ENCODE data around the gene RNF217.
"Not testable (repeated sequence)": the region's sequence is repeated elsewhere in the genome, so short reads cannot be mapped to it uniquely, and the experiment has no call there.

Gene RNF217

GRCh38 chr6:125019918-125020317, 57.7 kb downstream of the RNF217 start:
- peak; percentile 13 for DNase-seq

- DNase-seq: no peak
Observed at GRCh38 chr6:125020385-125020784, 58.1 kb downstream of the RNF217 start.

- no peak for DNase-seq
Observed at GRCh38 chr6:125022391-125022989, 60.3 kb downstream of the RNF217 start.

GRCh38 chr6:125025164-125025854, 63.1 kb downstream of the RNF217 start:
- DNase-seq: no peak

- DNase-seq: no peak
Observed at GRCh38 chr6:125027287-125027686, 65.0 kb downstream of the RNF217 start.

- no peak for DNase-seq
Observed at GRCh38 chr6:125030969-125031368, 68.7 kb downstream of the RNF217 start.

GRCh38 chr6:125031385-125031784, 69.1 kb downstream of the RNF217 start:
- DNase-seq: no peak

- not testable (repeated sequence) for DNase-seq
Observed at GRCh38 chr6:125034929-125035328, 72.7 kb downstream of the RNF217 start.

GRCh38 chr6:125036486-125036885, 74.2 kb downstream of the RNF217 start:
- not testable (repeated sequence) for DNase-seq

GRCh38 chr6:125037827-125038226, 75.6 kb downstream of the RNF217 start:
- DNase-seq: no peak

GRCh38 chr6:125038925-125039324, 76.7 kb downstream of the RNF217 start:
- DNase-seq: no peak

GRCh38 chr6:125041740-125042459, 79.7 kb downstream of the RNF217 start:
- DNase-seq: no peak

GRCh38 chr6:125044066-125044465, 81.8 kb downstream of the RNF217 start:
- DNase-seq: no peak

GRCh38 chr6:125044667-125045066, 82.4 kb downstream of the RNF217 start:
- DNase-seq: no peak

GRCh38 chr6:125046107-125046925, 84.1 kb downstream of the RNF217 start:
- no peak for DNase-seq

- DNase-seq: no peak
Observed at GRCh38 chr6:125048274-125048673, 86.0 kb downstream of the RNF217 start.

GRCh38 chr6:125050663-125051318, 88.6 kb downstream of the RNF217 start:
- DNase-seq: no peak

GRCh38 chr6:125053809-125054208, 91.6 kb downstream of the RNF217 start:
- no peak for DNase-seq

- no peak for DNase-seq
Observed at GRCh38 chr6:125054331-125054730, 92.1 kb downstream of the RNF217 start.

GRCh38 chr6:125057392-125058246, 95.4 kb downstream of the RNF217 start:
- DNase-seq: no peak

GRCh38 chr6:125058546-125058945, 96.3 kb downstream of the RNF217 start:
- DNase-seq: no peak

GRCh38 chr6:125063307-125063706, 101.1 kb downstream of the RNF217 start:
- DNase-seq: no peak

Data from NCI-H1092 treated with DMSO at 0.1 percent for 48 hours (cell line).